NCI-H146 treated with DMSO at 0.1 percent for 48 hours (cell line): Measurements from ENCODE around the gene PPP1R9A.

Source experiments
- DNase-seq: peaks from one replicate; lab custom pipeline; 2025; ENCODE audit not compliant: unreplicated experiment; lab: John Stamatoyannopoulos, UW

PPP1R9A gene

GRCh38 chr7:95026421-95027072, 119.2 kb downstream of the PPP1R9A start:
- no peak for DNase-seq

GRCh38 chr7:95027234-95027872, 120.0 kb downstream of the PPP1R9A start:
- DNase-seq = no peak

GRCh38 chr7:95028683-95029082, 121.3 kb downstream of the PPP1R9A start:
- no peak for DNase-seq

GRCh38 chr7:95035295-95035694, 127.9 kb downstream of the PPP1R9A start:
- DNase-seq = no peak

GRCh38 chr7:95041031-95041430, 133.6 kb downstream of the PPP1R9A start:
- no peak for DNase-seq

GRCh38 chr7:95045236-95045923, 138.0 kb downstream of the PPP1R9A start:
- DNase-seq = no peak

GRCh38 chr7:95046494-95047240, 139.3 kb downstream of the PPP1R9A start:
- no peak for DNase-seq

GRCh38 chr7:95047291-95047690, 139.9 kb downstream of the PPP1R9A start:
- DNase-seq = no peak

- DNase-seq = no peak
Observed at GRCh38 chr7:95052566-95053094, 145.2 kb downstream of the PPP1R9A start.

- DNase-seq = no peak
Observed at GRCh38 chr7:95054386-95054785, 147.0 kb downstream of the PPP1R9A start.

GRCh38 chr7:95055295-95055694, 147.9 kb downstream of the PPP1R9A start:
- DNase-seq = no peak

- DNase-seq = no peak
Observed at GRCh38 chr7:95056107-95056739, 148.8 kb downstream of the PPP1R9A start.

GRCh38 chr7:95056901-95057300, 149.5 kb downstream of the PPP1R9A start:
- no peak for DNase-seq

- no peak for DNase-seq
Observed at GRCh38 chr7:95059842-95060313, 152.5 kb downstream of the PPP1R9A start.

- DNase-seq = no peak
Observed at GRCh38 chr7:95062901-95063300, 155.5 kb downstream of the PPP1R9A start.

GRCh38 chr7:95066737-95067530, 159.5 kb downstream of the PPP1R9A start:
- no peak for DNase-seq

GRCh38 chr7:95088536-95089215, 181.3 kb downstream of the PPP1R9A start:
- DNase-seq = no peak

GRCh38 chr7:95089414-95090315, 182.3 kb downstream of the PPP1R9A start:
- DNase-seq = no peak
